ENCODE results near the gene GABRG3.

Gene GABRG3

GRCh38 chr15:27064080-27064479 lies 93.1 kb downstream of the GABRG3 start:
- DNase-seq (ENCODE audit: low spot score), result no peak

GRCh38 chr15:27065151-27065550 lies 94.2 kb downstream of the GABRG3 start:
- no peak for DNase-seq (ENCODE audit: low spot score)

- no peak for DNase-seq (ENCODE audit: low spot score)
Observed at GRCh38 chr15:27065785-27066184, 94.8 kb downstream of the GABRG3 start.

GRCh38 chr15:27066446-27066845 lies 95.5 kb downstream of the GABRG3 start:
- DNase-seq (ENCODE audit: low spot score), result no peak

GRCh38 chr15:27067175-27067574 lies 96.2 kb downstream of the GABRG3 start:
- DNase-seq (ENCODE audit: low spot score), result no peak

- no peak for DNase-seq (ENCODE audit: low spot score)
Observed at GRCh38 chr15:27070841-27071240, 99.9 kb downstream of the GABRG3 start.

GRCh38 chr15:27074179-27074578 lies 103.2 kb downstream of the GABRG3 start:
- DNase-seq (ENCODE audit: low spot score), result no peak

- no peak for DNase-seq (ENCODE audit: low spot score)
Observed at GRCh38 chr15:27077790-27078189, 106.8 kb downstream of the GABRG3 start.

GRCh38 chr15:27081676-27082418 lies 110.9 kb downstream of the GABRG3 start:
- no peak for DNase-seq (ENCODE audit: low spot score)

GRCh38 chr15:27082526-27082925 lies 111.5 kb downstream of the GABRG3 start:
- DNase-seq (ENCODE audit: low spot score), result no peak

GRCh38 chr15:27084844-27085243 lies 113.9 kb downstream of the GABRG3 start:
- DNase-seq (ENCODE audit: low spot score), result no peak

- DNase-seq (ENCODE audit: low spot score), result no peak
Observed at GRCh38 chr15:27086149-27086548, 115.2 kb downstream of the GABRG3 start.

GRCh38 chr15:27086805-27087204 lies 115.8 kb downstream of the GABRG3 start:
- DNase-seq (ENCODE audit: low spot score), result no peak

GRCh38 chr15:27087651-27088583 lies 116.9 kb downstream of the GABRG3 start:
- no peak for DNase-seq (ENCODE audit: low spot score)

GRCh38 chr15:27088584-27089232 lies 117.7 kb downstream of the GABRG3 start:
- no peak for DNase-seq (ENCODE audit: low spot score)

GRCh38 chr15:27089233-27089586 lies 118.2 kb downstream of the GABRG3 start:
- DNase-seq (ENCODE audit: low spot score), result no peak

GRCh38 chr15:27089676-27090075 lies 118.7 kb downstream of the GABRG3 start:
- no peak for DNase-seq (ENCODE audit: low spot score)

- DNase-seq (ENCODE audit: low spot score), result no peak
Observed at GRCh38 chr15:27091270-27091940, 120.4 kb downstream of the GABRG3 start.

- no peak for DNase-seq (ENCODE audit: low spot score)
Observed at GRCh38 chr15:27092390-27092789, 121.4 kb downstream of the GABRG3 start.

GRCh38 chr15:27094235-27094634 lies 123.3 kb downstream of the GABRG3 start:
- DNase-seq (ENCODE audit: low spot score), result no peak

- no peak for DNase-seq (ENCODE audit: low spot score)
Observed at GRCh38 chr15:27095886-27096624, 125.1 kb downstream of the GABRG3 start.
